IMR-90 (cell line): ENCODE data around the gene CHSY3. TPM values are rescaled to one million over a fixed set of nuclear protein-coding genes. Genes with fewer than 3 reads are reported as not detected.

Experiments
- ATAC-seq: fragments of 200-7000 bp; cut with Tn5 transposase; 2 replicates; pipeline ENCODE4 v1.9.1; 2020; ENCODE audit warnings: low read depth, mild to moderate bottlenecking, moderate library complexity
- BruUV-seq: library from RNA; stranded (reverse); fragments of 400-500 nt; replicated peaks from 2 replicates; lab custom pipeline; 2021; lab: Mats Ljungman, UMichigan
- CTCF ChIA-PET: fragments of 300-600 bp; formaldehyde crosslinking; extraction: SDS; loops from one replicate; lab custom pipeline; 2021; ENCODE audit warnings: antibody characterized with exemption; lab: Yijun Ruan, JAX
- POLR2A ChIA-PET: fragments of 300-600 bp; sonication (Branson Sonifier 250); formaldehyde crosslinking; loops from one replicate; lab custom pipeline; 2022; ENCODE audit warnings: antibody characterized with exemption; ENCODE audit not compliant: unreplicated experiment; lab: Charles Lee
- DNase-seq: peaks from one replicate; pipeline ENCODE4 v3.0.0; 2013
- H2AFZ ChIP-seq: replicated peaks from 2 replicates; pipeline ENCODE3; 2013; ENCODE audit warnings: low read length, mild to moderate bottlenecking; ENCODE audit not compliant: poor library complexity
- H2AK5ac ChIP-seq: 2 replicates; pipeline ENCODE4 v1.6.1; 2013; ENCODE audit warnings: low read depth, low read length, inconsistent platforms
- H2AK9ac ChIP-seq: replicated peaks from 2 replicates; pipeline ENCODE3; 2013; ENCODE audit warnings: mild to moderate bottlenecking, low read depth, low read length, moderate library complexity; ENCODE audit not compliant: poor library complexity
- H2BK120ac ChIP-seq: 2 replicates; pipeline ENCODE4 v1.6.1; 2013; ENCODE audit warnings: low read depth, low read length, inconsistent platforms
- H2BK15ac ChIP-seq: 3 replicates; pipeline ENCODE4 v1.6.1; 2013; ENCODE audit warnings: low read depth, low read length, inconsistent platforms
- H2BK20ac ChIP-seq: 2 replicates; pipeline ENCODE4 v1.6.1; 2013; ENCODE audit warnings: low read depth, mild to moderate bottlenecking, inconsistent platforms, low read length, moderate library complexity
- H2BK5ac ChIP-seq: 2 replicates; pipeline ENCODE4 v1.6.1; 2013; ENCODE audit warnings: mild to moderate bottlenecking, low read depth, low read length, inconsistent platforms; ENCODE audit not compliant: poor library complexity, severe bottlenecking
- H3K14ac ChIP-seq: replicated peaks from 2 replicates; pipeline ENCODE4 v1.6.1; 2013; ENCODE audit warnings: low read depth, low read length, inconsistent platforms
- H3K18ac ChIP-seq: 2 replicates; pipeline ENCODE4 v1.6.1; 2013; ENCODE audit warnings: low read depth, low read length, control low read depth
- H3K23ac ChIP-seq: 2 replicates; pipeline ENCODE4 v1.6.1; 2013; ENCODE audit warnings: low read depth, low read length, inconsistent platforms
- H3K27ac ChIP-seq: 2 replicates; pipeline ENCODE4 v1.5.1; 2013; ENCODE audit warnings: mild to moderate bottlenecking, control low read depth, low read length; ENCODE audit not compliant: insufficient read depth
- H3K27me3 ChIP-seq: 2 replicates; pipeline ENCODE4 v1.6.1; 2013; ENCODE audit warnings: low read length; ENCODE audit not compliant: control insufficient read depth, insufficient read depth
- H3K36me3 ChIP-seq: 2 replicates; pipeline ENCODE4 v1.6.1; 2013; ENCODE audit warnings: low read length, mixed read lengths; ENCODE audit not compliant: control insufficient read depth, insufficient read depth
- H3K4ac ChIP-seq: 2 replicates; pipeline ENCODE4 v1.6.1; 2013; ENCODE audit warnings: low read depth, low read length, inconsistent platforms
- H3K4me1 ChIP-seq: 2 replicates; pipeline ENCODE4 v1.6.1; 2013; ENCODE audit warnings: low read length, mixed read lengths; ENCODE audit not compliant: control insufficient read depth, insufficient read depth
- H3K4me2 ChIP-seq: 2 replicates; pipeline ENCODE4 v1.6.1; 2013; ENCODE audit warnings: low read depth, mild to moderate bottlenecking, control low read depth, low read length, moderate library complexity
- H3K4me3 ChIP-seq: 2 replicates; pipeline ENCODE4 v1.5.1; 2013; ENCODE audit warnings: low read depth, mild to moderate bottlenecking, control low read depth, low read length, moderate library complexity; ENCODE audit not compliant: insufficient read depth
- H3K56ac ChIP-seq: 2 replicates; pipeline ENCODE4 v1.6.1; 2013; ENCODE audit warnings: low read length, inconsistent platforms; ENCODE audit not compliant: insufficient read depth; ENCODE audit errors: extremely low read depth
- H3K79me1 ChIP-seq, 2 experiments: 2 replicates each; pipeline ENCODE4 v1.6.1; 2013; ENCODE audit warnings: low read length in 2 of 2, inconsistent platforms in 1 of 2, low read depth in 1 of 2
- H3K9ac ChIP-seq: 2 replicates; pipeline ENCODE4 v1.6.1; 2013; ENCODE audit warnings: low read depth, low read length, control low read depth
- H3K9me1 ChIP-seq: 2 replicates; pipeline ENCODE4 v1.6.1; 2013; ENCODE audit warnings: low read length, inconsistent platforms; ENCODE audit not compliant: insufficient read depth
- H3K9me3 ChIP-seq: 2 replicates; pipeline ENCODE4 v1.6.1; 2013; ENCODE audit warnings: low read length; ENCODE audit not compliant: control insufficient read depth, insufficient read depth
- H4K20me1 ChIP-seq: 2 replicates; pipeline ENCODE4 v1.6.1; 2013; ENCODE audit warnings: low read length, inconsistent platforms; ENCODE audit not compliant: insufficient read depth
- H4K5ac ChIP-seq: 2 replicates; pipeline ENCODE4 v1.6.1; 2013; ENCODE audit warnings: mild to moderate bottlenecking, low read depth, low read length, control low read depth
- H4K8ac ChIP-seq, 2 experiments: 2 replicates each; pipeline ENCODE4 v1.6.1; 2013; ENCODE audit warnings: low read depth in 2 of 2, low read length in 2 of 2, control low read depth in 1 of 2, inconsistent platforms in 1 of 2
- H4K91ac ChIP-seq: 2 replicates; pipeline ENCODE4 v1.6.1; 2013; ENCODE audit warnings: low read depth, low read length, inconsistent platforms; ENCODE audit not compliant: insufficient read depth
- BHLHE40 ChIP-seq: fragments of 150-350 bp; IDR thresholded peaks from 2 replicates; pipeline ENCODE4 v1.6.1; 2016; ENCODE audit warnings: mild to moderate bottlenecking, low read depth, low read length
- CEBPB ChIP-seq: IDR thresholded peaks from 2 replicates; pipeline ENCODE4 v1.6.1; 2012; ENCODE audit warnings: low read depth, low read length, improper control_type of control experiment
- CHD1 ChIP-seq: IDR thresholded peaks from 2 replicates; pipeline ENCODE4 v1.6.1; 2012; ENCODE audit warnings: low read depth, low read length, improper control_type of control experiment
- ELK1 ChIP-seq: fragments of 150-350 bp; IDR thresholded peaks from 2 replicates; pipeline ENCODE4 v1.6.1; 2016; ENCODE audit warnings: low read depth, mild to moderate bottlenecking, low read length, moderate library complexity, borderline replicate concordance
- FOS ChIP-seq: fragments of 150-350 bp; IDR thresholded peaks from 2 replicates; pipeline ENCODE4 v1.6.1; 2016; ENCODE audit warnings: low read depth, low read length
- MAZ ChIP-seq: IDR thresholded peaks from 2 replicates; pipeline ENCODE4 v1.6.1; 2012; ENCODE audit warnings: low read depth, mild to moderate bottlenecking, low read length, improper control_type of control experiment, moderate library complexity, borderline replicate concordance
- MXI1 ChIP-seq: IDR thresholded peaks from 2 replicates; pipeline ENCODE4 v1.6.1; 2012; ENCODE audit warnings: low read depth, mild to moderate bottlenecking, low read length, moderate library complexity, borderline replicate concordance
- NFE2L2 ChIP-seq: fragments of 150-350 bp; IDR thresholded peaks from 2 replicates; pipeline ENCODE4 v1.6.1; 2016; ENCODE audit warnings: low read depth, mild to moderate bottlenecking, low read length
- RAD21 ChIP-seq: IDR thresholded peaks from 2 replicates; pipeline ENCODE4 v1.6.1; 2012; ENCODE audit warnings: low read length, improper control_type of control experiment
- RCOR1 ChIP-seq: IDR thresholded peaks from 2 replicates; pipeline ENCODE4 v1.6.1; 2012; ENCODE audit warnings: mild to moderate bottlenecking, low read length, improper control_type of control experiment; ENCODE audit not compliant: insufficient replicate concordance
- RFX5 ChIP-seq: IDR thresholded peaks from 2 replicates; pipeline ENCODE4 v1.8.0; 2012; ENCODE audit warnings: low read depth, mild to moderate bottlenecking, low read length, moderate library complexity
- SMC3 ChIP-seq: fragments of 150-350 bp; IDR thresholded peaks from 2 replicates; pipeline ENCODE4 v1.6.1; 2016; ENCODE audit warnings: low read depth, mild to moderate bottlenecking, antibody characterized with exemption, low read length, moderate library complexity
- WGBS, 2 experiments: methylation state at CpG; one replicate each; pipeline versions ENCODE4 v1.1.5 to v1.1.7; 2013; ENCODE audit warnings: missing lambda C conversion rate in 2 of 2; ENCODE audit not compliant: insufficient read length in 1 of 2; ENCODE audit errors: extremely low coverage in 2 of 2; 5-methylcytosine and 5-hydroxymethylcytosine counted together
- dilution Hi-C: fragments of 300-500 bp; cut with HindIII; formaldehyde crosslinking; loops from one replicate; pipeline ENCODE4 v1.14.3; 2018; ENCODE audit warnings: low sequenced_read_pairs; ENCODE audit not compliant: unreplicated experiment
- in situ Hi-C: fragments of 300-500 bp; cut with MboI; formaldehyde crosslinking; loops from 3 replicates; pipeline ENCODE4 v1.14.3; 2019; ENCODE audit warnings: low sequenced_read_pairs, inconsistent platforms, mixed read lengths
- intact Hi-C: fragments of 100-400 bp; cut with micrococcal nuclease; formaldehyde crosslinking; loops from 2 replicates; pipeline ENCODE4 v1.10.0; 2022
- polyA plus RNA-seq, 3 experiments: library from polyadenylated mRNA; depleted of rRNA; stranded (reverse); fragments of >200 nt; gene quantifications; 2 replicates each; pipeline ENCODE4 v1.2.3, GENCODE V29; 2012; ENCODE audit warnings: low replicate concordance in 1 of 3
- total RNA-seq: library from RNA; depleted of rRNA; stranded (reverse); fragments of >200 nt; gene quantifications from 2 replicates; pipeline ENCODE4 v1.2.3, GENCODE V29; 2012
- TF ChIP-seq, protein P1 (sequence below): fragments of 150-350 bp; IDR thresholded peaks from 2 replicates; pipeline ENCODE4 v1.6.1; 2017; ENCODE audit warnings: mild to moderate bottlenecking, antibody characterized with exemption, low read length, low read depth

The CHSY3 gene
- total and polyA plus RNA-seq, 2 of the 4 experiments (the other 2 are of a cell fraction), result 0.62 to 1.3 TPM

DNA sequence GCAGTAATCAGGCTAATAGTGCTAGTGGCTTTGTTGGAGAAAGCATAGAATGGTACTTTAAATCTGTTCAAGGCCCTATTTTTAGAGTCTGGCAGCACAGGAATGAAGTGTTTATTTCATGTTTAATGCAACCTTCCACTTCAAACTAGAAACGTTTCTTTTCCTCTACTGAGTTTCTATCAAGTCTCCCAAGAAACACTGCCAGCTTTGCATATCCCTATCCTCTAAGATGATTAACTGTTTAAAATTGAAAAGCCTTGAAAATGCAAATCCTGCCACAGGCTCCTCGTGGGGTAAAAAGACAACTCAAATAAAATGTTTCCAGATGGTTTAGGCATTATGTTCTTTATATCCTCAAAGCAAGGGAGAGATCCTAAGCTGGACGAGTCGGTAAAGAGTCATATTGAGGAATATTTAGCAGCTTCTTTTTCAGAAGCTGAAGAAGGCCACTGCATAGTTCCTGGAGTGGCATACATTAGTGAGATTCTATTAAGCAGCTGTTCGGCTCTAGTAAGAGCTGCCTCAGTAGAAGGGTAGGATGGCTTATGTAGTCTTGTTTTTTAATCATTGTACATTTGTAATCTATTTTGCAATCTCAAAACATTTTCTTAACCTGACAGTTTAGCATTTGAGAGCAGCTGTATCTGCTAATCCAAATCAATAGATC lies 251.2 kb downstream of the CHSY3 start:
- H2AFZ ChIP-seq, result no peak overlapping the region

More for the DNA sequence above, 251.2 kb downstream of the CHSY3 start:
- no peaks in the 10 kb centered on the region for H3K27me3 ChIP-seq
- H3K9me1 ChIP-seq, result no peaks in the 10 kb centered on the region
- no peak for ATAC-seq
- no peak overlapping the region for H2AK5ac ChIP-seq
- H3K18ac ChIP-seq, result no peak overlapping the region
- H3K9me3 ChIP-seq, result peaks cover 4% of the 10 kb centered on the region
- no peak overlapping the region for H2BK20ac ChIP-seq
- no peak overlapping the region for H4K5ac ChIP-seq
- no peak overlapping the region for H2BK15ac ChIP-seq
- no peak overlapping the region for H3K23ac ChIP-seq
- CTCF ChIA-PET, result no interaction called here
- no CpG with 5 or more reads among the region's 5 CpGs for WGBS, 2 experiments
- in situ Hi-C loops (no loop called here), dilution Hi-C loops (no loop called here), intact Hi-C loops (no loop called here)
- no peak overlapping the region for H3K27ac ChIP-seq
- no peak overlapping the region for H4K91ac ChIP-seq
- no peaks in the 10 kb centered on the region for H3K4me1 ChIP-seq
- no peak overlapping the region for H3K4me2 ChIP-seq
- H3K14ac ChIP-seq, result no peak overlapping the region
- no peak for TF ChIP-seq FOS
- TF ChIP-seq NFE2L2, result no peak
- no peak for TF ChIP-seq BHLHE40
- TF ChIP-seq MAZ, result no peak
- TF ChIP-seq ELK1, result no peak
- TF ChIP-seq, protein P1, sequence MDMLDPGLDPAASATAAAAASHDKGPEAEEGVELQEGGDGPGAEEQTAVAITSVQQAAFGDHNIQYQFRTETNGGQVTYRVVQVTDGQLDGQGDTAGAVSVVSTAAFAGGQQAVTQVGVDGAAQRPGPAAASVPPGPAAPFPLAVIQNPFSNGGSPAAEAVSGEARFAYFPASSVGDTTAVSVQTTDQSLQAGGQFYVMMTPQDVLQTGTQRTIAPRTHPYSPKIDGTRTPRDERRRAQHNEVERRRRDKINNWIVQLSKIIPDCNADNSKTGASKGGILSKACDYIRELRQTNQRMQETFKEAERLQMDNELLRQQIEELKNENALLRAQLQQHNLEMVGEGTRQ, result no peak
- no peak for TF ChIP-seq CHD1
- no peak for TF ChIP-seq RFX5
- TF ChIP-seq RCOR1, result no peak
- no peak for TF ChIP-seq CEBPB
- TF ChIP-seq MXI1, result no peak
- no peak for TF ChIP-seq RAD21
- TF ChIP-seq SMC3, result no peak
- H3K4me3 ChIP-seq, result no peak overlapping the region
- H3K79me1 ChIP-seq, result no peaks in the 10 kb centered on the region
- no peak overlapping the region for H2BK5ac ChIP-seq
- no peak overlapping the region for H3K4ac ChIP-seq
- H3K9ac ChIP-seq, result no peak overlapping the region
- H2AK9ac ChIP-seq, result no peak overlapping the region
- H2BK120ac ChIP-seq, result no peak overlapping the region
- no peak overlapping the region for H4K8ac ChIP-seq
- POLR2A ChIA-PET, result no interaction called here
- H3K36me3 ChIP-seq, result no peaks in the 10 kb centered on the region
- no peak overlapping the region for H3K56ac ChIP-seq
- DNase-seq, result no peak
- no peaks in the 10 kb centered on the region for H4K20me1 ChIP-seq
- no TSS peak for BruUV-seq
